ENCODE data around the gene KCNG3.

- no peak for TF ChIP-seq CTCF (IDR thresholded peaks at IDR 0.05)
- no peak for TF ChIP-seq POLR2A (IDR thresholded peaks at IDR 0.05)
These were observed 86.3 kb downstream of the KCNG3 start for GRCh38 chr2:42407476-42407875.

Measured in testis (tissue), 2 donors.